CD4-positive, alpha-beta T cell (primary cell): Measurements from ENCODE around the gene ASTN2. TPM values are rescaled to one million over a fixed set of nuclear protein-coding genes. Genes with fewer than 3 reads are reported as not detected.

Experiments used
- ATAC-seq: fragments of 200-7000 bp; cut with Tn5 transposase; one replicate; pipeline ENCODE4 v1.10.0; 2022; ENCODE audit warnings: mild to moderate bottlenecking; ENCODE audit not compliant: poor library complexity
- CTCF ChIA-PET: fragments of 350-600 bp; sonication (Branson Sonifier 250); formaldehyde crosslinking; loops from one replicate; lab custom pipeline; 2021; ENCODE audit warnings: antibody characterized with exemption, inconsistent platforms; lab: Charles Lee
- POLR2A ChIA-PET: fragments of 350-600 bp; sonication (Branson Sonifier 250); formaldehyde crosslinking; loops from one replicate; lab custom pipeline; 2021; ENCODE audit warnings: antibody characterized with exemption, inconsistent platforms; lab: Charles Lee
- DNase-seq, 14 experiments: peaks; one replicate each; pipeline ENCODE4 v3.0.0-alpha.2; 2013 to 2020; ENCODE audit warnings: mixed read lengths in 2 of 14
- H3K27ac ChIP-seq, 2 donors: one replicate each; pipeline versions ENCODE4 v1.5.1 to v1.7.0; 2013; ENCODE audit warnings: low read length in 2 of 2, low read depth in 1 of 2, mild to moderate bottlenecking in 1 of 2
- H3K27me3 ChIP-seq, 2 experiments: 1 replicate in 1 of 2; 2 replicates in 1 of 2; pipeline versions ENCODE4 v1.6.1 to v1.7.0; 2013; ENCODE audit warnings: low read length in 2 of 2, control low read depth in 1 of 2, mild to moderate bottlenecking in 1 of 2, moderate library complexity in 1 of 2; ENCODE audit not compliant: insufficient read depth in 2 of 2, control insufficient read depth in 1 of 2
- H3K36me3 ChIP-seq: one replicate; pipeline ENCODE4 v1.6.1; 2013; ENCODE audit warnings: low read length, control low read depth; ENCODE audit not compliant: insufficient read depth
- H3K4me1 ChIP-seq: one replicate; pipeline ENCODE4 v1.6.1; 2013; ENCODE audit warnings: low read length, control low read depth; ENCODE audit not compliant: insufficient read depth
- H3K4me3 ChIP-seq: one replicate; pipeline ENCODE4 v1.5.1; 2013; ENCODE audit warnings: mild to moderate bottlenecking, low read length, moderate library complexity
- H3K9me3 ChIP-seq, 2 experiments: 1 replicate in 1 of 2; 2 replicates in 1 of 2; pipeline versions ENCODE4 v1.6.1 to v1.7.0; 2013; ENCODE audit warnings: low read length in 2 of 2, mild to moderate bottlenecking in 2 of 2, control low read depth in 1 of 2, moderate library complexity in 1 of 2; ENCODE audit not compliant: control insufficient read depth in 1 of 2, insufficient read depth in 1 of 2
- H3K27ac Mint-ChIP-seq: one replicate; pipeline ENCODE4 v1.8.0; 2020; ENCODE audit warnings: mixed read lengths
- H3K27me3 Mint-ChIP-seq: one replicate; pipeline ENCODE4 v1.8.0; 2021; ENCODE audit warnings: mixed read lengths
- H3K36me3 Mint-ChIP-seq: one replicate; pipeline ENCODE4 v1.8.0; 2021; ENCODE audit warnings: low read depth, mixed read lengths
- H3K4me1 Mint-ChIP-seq: one replicate; pipeline ENCODE4 v1.8.0; 2021; ENCODE audit warnings: low read depth, mixed read lengths
- H3K4me3 Mint-ChIP-seq: one replicate; pipeline ENCODE4 v1.8.0; 2020; ENCODE audit warnings: mild to moderate bottlenecking, mixed read lengths
- H3K9me3 Mint-ChIP-seq: one replicate; pipeline ENCODE4 v1.8.0; 2020; ENCODE audit warnings: mixed read lengths
- intact Hi-C, 2 experiments: fragments of 100-400 bp; cut with DNase I in 1 of 2; cut with micrococcal nuclease in 1 of 2; formaldehyde crosslinking; loops; one replicate each; pipeline versions ENCODE4 v1.15.1 to v1.9.0; 2023 to 2025; cut with DNase I, micrococcal nuclease
- total RNA-seq, 174 experiments: library from RNA in 2 of 174; stranded (reverse) in 2 of 174; gene quantifications; one replicate each; pipeline ENCODE4 v1.2.3 and lab custom pipeline; 2021 to 2026
- TF ChIP-seq, protein P1 (sequence below): fragments of 200-600 bp; IDR thresholded peaks from one replicate; pipeline ENCODE4 v1.8.0; 2022; ENCODE audit warnings: antibody characterized with exemption, mild to moderate bottlenecking

ASTN2 gene
- total RNA-seq, 2 experiments from 2014 or later, result 2.3 to 2.4 TPM

DNA sequence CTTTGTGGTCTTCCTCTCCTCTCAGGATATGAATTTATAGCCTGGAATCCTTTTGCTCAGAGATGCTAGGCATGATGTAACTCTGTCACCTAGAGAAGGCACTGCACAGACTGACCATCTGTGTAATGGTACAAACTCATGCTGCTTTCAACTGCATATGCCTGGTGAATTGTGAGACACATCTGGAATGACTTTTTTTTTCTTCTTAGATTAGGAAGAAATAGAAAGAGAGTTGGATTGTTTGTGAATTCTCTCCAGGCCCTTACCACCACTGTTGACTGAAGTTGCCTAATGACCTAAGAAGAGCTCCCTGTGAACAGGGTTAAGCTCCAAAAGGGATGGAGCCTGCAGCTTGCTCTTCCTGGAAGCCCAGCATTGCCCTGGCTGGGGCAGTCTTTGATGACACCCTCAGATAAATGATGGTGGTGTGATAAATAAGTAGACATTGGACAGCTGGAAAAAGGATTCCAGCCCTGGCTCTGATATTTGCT, 775.6 kb downstream of the ASTN2 start:
- H3K27ac ChIP-seq, result no peak overlapping the region

DNA sequence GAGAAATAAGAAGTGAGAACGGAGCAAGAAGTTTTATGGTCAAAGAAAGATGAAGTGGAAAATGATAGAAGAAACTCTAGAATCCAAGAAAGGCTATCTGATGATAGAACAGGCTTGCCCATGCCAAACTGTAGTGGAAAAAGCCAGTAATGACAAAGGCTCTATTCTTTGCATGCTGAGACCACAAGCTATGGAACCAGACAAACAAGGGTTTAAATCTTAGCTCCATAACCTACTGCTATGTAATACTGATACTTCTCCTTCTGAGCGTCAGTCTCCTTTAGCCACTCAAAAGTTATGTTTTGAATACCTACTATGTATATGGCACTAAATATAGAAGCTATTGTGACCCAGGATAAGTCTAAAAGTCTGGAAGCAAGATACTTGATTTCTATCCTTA, 778.9 kb downstream of the ASTN2 start:
- Mint-ChIP-seq H3K9me3 (no peaks in the 10 kb centered on the region), H3K36me3 (peaks cover 21% of the 10 kb centered on the region), H3K27ac (no peak overlapping the region), H3K4me3 (no peak overlapping the region), H3K4me1 (no peaks in the 10 kb centered on the region), H3K27me3 (no peaks in the 10 kb centered on the region)
- TF ChIP-seq, protein P1, sequence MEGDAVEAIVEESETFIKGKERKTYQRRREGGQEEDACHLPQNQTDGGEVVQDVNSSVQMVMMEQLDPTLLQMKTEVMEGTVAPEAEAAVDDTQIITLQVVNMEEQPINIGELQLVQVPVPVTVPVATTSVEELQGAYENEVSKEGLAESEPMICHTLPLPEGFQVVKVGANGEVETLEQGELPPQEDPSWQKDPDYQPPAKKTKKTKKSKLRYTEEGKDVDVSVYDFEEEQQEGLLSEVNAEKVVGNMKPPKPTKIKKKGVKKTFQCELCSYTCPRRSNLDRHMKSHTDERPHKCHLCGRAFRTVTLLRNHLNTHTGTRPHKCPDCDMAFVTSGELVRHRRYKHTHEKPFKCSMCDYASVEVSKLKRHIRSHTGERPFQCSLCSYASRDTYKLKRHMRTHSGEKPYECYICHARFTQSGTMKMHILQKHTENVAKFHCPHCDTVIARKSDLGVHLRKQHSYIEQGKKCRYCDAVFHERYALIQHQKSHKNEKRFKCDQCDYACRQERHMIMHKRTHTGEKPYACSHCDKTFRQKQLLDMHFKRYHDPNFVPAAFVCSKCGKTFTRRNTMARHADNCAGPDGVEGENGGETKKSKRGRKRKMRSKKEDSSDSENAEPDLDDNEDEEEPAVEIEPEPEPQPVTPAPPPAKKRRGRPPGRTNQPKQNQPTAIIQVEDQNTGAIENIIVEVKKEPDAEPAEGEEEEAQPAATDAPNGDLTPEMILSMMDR, result no peak
- no peak overlapping the region for H3K4me3 ChIP-seq
- no peak overlapping the region for H3K27ac ChIP-seq
- H3K27me3 ChIP-seq, result no peaks in the 10 kb centered on the region
- H3K4me1 ChIP-seq, result no peaks in the 10 kb centered on the region
- ChIA-PET CTCF (no interaction called here), POLR2A (no interaction called here)
- DNase-seq (no peak), ATAC-seq (no peak)
- H3K9me3 ChIP-seq, result no peaks in the 10 kb centered on the region
- no peaks in the 10 kb centered on the region for H3K36me3 ChIP-seq
- intact Hi-C loops, result no loop called here

More for the DNA sequence above, 775.6 kb downstream of the ASTN2 start:
- DNase-seq, result no peak
- ATAC-seq, result no peak
- CTCF ChIA-PET, result no interaction called here
- no peak overlapping the region for H3K4me3 Mint-ChIP-seq
- no peaks in the 10 kb centered on the region for H3K4me1 ChIP-seq
- H3K27ac Mint-ChIP-seq, result no peak overlapping the region
- H3K4me3 ChIP-seq, result no peak overlapping the region
- H3K27me3 ChIP-seq, result no peaks in the 10 kb centered on the region
- no peaks in the 10 kb centered on the region for H3K9me3 ChIP-seq
- H3K36me3 Mint-ChIP-seq, result peaks cover 19% of the 10 kb centered on the region
- no peaks in the 10 kb centered on the region for H3K4me1 Mint-ChIP-seq
- POLR2A ChIA-PET, result no interaction called here
- no peaks in the 10 kb centered on the region for H3K9me3 Mint-ChIP-seq
- no peaks in the 10 kb centered on the region for H3K27me3 Mint-ChIP-seq
- no peaks in the 10 kb centered on the region for H3K36me3 ChIP-seq
- TF ChIP-seq, protein P1, result no peak
- intact Hi-C loops, result no loop called here

DNA sequence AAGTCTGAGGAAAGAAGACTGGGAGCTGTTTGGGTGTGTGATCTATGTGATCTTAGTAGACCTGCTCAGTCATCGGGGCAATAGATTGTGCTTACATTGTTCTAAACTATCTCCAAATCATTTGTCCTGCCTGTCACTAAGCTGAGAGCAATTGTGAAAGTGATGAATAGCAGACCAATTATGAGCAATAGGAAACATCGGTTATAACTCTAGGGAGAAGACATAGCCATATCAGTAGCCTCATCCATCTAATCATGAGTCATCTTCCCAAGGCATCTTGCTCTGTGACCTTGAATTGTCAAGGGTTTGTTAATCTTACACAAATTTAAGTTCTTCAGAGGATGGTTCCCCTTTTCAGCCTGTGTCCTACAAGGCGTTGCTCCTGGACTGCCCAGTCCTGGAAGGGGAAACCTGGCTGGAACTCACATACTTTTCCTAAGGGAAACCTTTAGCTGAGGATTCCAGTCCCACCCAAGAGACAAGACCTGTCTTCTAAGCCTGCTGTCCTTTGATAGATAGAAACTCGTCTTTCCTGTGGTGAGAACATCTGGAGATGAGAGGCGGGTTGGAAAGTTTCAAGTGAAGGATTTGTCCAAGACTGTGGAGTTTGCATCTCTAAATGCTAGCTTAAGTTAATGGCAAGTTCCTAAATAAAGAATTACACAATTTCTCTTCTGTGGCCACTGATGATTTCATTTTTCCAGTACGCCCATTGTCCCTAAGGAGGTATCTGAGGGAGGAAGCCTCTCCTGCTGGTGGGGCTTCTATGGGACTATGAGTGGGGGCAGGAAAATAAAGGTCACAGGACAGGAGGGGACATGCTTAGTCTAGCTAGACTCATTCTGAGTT, 781.6 kb downstream of the ASTN2 start:
- TF ChIP-seq, protein P1, result no peak
- Histone ChIP-seq H3K27me3 (no peaks in the 10 kb centered on the region), H3K4me1 (no peaks in the 10 kb centered on the region), H3K36me3 (no peaks in the 10 kb centered on the region), H3K9me3 (no peaks in the 10 kb centered on the region), H3K4me3 (no peak overlapping the region), H3K27ac (no peak overlapping the region)
- DNase-seq (no peak), ATAC-seq (no peak)
- ChIA-PET POLR2A (no interaction called here), CTCF (no interaction called here)
- intact Hi-C loops, result no loop called here
- Mint-ChIP-seq H3K27me3 (no peaks in the 10 kb centered on the region), H3K27ac (no peak overlapping the region), H3K4me3 (no peak overlapping the region), H3K36me3 (peaks cover 21% of the 10 kb centered on the region), H3K9me3 (no peaks in the 10 kb centered on the region), H3K4me1 (no peaks in the 10 kb centered on the region)
